ENCODE measurements around the gene KCTD17.

DNA sequence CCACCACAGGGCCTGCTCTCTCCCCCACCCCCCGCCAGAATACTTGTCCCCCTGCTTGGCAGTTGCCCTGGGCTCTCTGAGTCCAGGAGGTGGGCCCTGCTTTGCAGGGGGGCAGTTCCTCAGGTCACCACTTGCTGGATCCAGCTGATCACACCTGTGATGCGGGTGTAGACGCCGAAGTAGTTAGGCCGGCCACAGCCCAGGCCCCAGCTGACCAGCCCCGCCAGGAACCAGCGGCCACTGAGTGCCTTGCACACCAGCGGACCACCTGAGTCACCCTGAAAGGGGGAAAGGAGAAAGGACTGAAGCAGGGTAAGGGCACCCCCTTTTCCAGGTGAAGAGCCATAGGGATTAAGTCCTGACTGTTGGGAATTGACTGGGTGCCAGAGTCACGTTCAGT lies 14.4 kb downstream of the KCTD17 start:
- TF ChIP-seq, protein P1, sequence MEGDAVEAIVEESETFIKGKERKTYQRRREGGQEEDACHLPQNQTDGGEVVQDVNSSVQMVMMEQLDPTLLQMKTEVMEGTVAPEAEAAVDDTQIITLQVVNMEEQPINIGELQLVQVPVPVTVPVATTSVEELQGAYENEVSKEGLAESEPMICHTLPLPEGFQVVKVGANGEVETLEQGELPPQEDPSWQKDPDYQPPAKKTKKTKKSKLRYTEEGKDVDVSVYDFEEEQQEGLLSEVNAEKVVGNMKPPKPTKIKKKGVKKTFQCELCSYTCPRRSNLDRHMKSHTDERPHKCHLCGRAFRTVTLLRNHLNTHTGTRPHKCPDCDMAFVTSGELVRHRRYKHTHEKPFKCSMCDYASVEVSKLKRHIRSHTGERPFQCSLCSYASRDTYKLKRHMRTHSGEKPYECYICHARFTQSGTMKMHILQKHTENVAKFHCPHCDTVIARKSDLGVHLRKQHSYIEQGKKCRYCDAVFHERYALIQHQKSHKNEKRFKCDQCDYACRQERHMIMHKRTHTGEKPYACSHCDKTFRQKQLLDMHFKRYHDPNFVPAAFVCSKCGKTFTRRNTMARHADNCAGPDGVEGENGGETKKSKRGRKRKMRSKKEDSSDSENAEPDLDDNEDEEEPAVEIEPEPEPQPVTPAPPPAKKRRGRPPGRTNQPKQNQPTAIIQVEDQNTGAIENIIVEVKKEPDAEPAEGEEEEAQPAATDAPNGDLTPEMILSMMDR (conservative IDR thresholded peaks at IDR 0.05 in 1 of 2, IDR thresholded peaks at IDR 0.05 in 1 of 2; ENCODE audit: extremely low read depth in 1 of 2, insufficient read depth in 1 of 2, low read depth in 1 of 2, low read length in 2 of 2) = no peak
- TF ChIP-seq EZH2 (IDR thresholded peaks at IDR 0.05; ENCODE audit: borderline replicate concordance, low read length) = no peak
